Parathyroid adenoma (tissue), 2 donors: Measurements from ENCODE around the gene APOA1.

Source experiments
- H2AFZ ChIP-seq: fragments of 300-600 bp; sonication (generic); one replicate; pipeline ENCODE4 v1.7.0; 2017; ENCODE audit warnings: antibody characterized with exemption, mild to moderate bottlenecking
- H3K27ac ChIP-seq: fragments of 300-600 bp; sonication (generic); one replicate; pipeline ENCODE4 v1.7.0; 2017
- H3K27me3 ChIP-seq: fragments of 300-600 bp; sonication (generic); one replicate; pipeline ENCODE4 v1.7.0; 2017; ENCODE audit warnings: low read length; ENCODE audit not compliant: control insufficient read depth, insufficient read depth
- H3K36me3 ChIP-seq: fragments of 300-600 bp; sonication (generic); one replicate; pipeline ENCODE4 v1.7.0; 2017; ENCODE audit warnings: low read length; ENCODE audit not compliant: control insufficient read depth, insufficient read depth
- H3K4me1 ChIP-seq: fragments of 300-600 bp; sonication (generic); one replicate; pipeline ENCODE4 v1.7.0; 2017; ENCODE audit warnings: control low read depth
- H3K4me2 ChIP-seq: fragments of 300-600 bp; sonication (generic); one replicate; pipeline ENCODE4 v1.7.0; 2017; ENCODE audit warnings: low read length
- H3K4me3 ChIP-seq: fragments of 300-600 bp; sonication (generic); one replicate; pipeline ENCODE4 v1.7.0; 2017; ENCODE audit warnings: low read depth, low read length
- H3K79me2 ChIP-seq: fragments of 300-600 bp; sonication (generic); one replicate; pipeline ENCODE4 v1.7.0; 2017; ENCODE audit warnings: control low read depth
- H3K9ac ChIP-seq: fragments of 300-600 bp; sonication (generic); one replicate; pipeline ENCODE4 v1.7.0; 2017; ENCODE audit warnings: mild to moderate bottlenecking
- H3K9me3 ChIP-seq: fragments of 300-600 bp; sonication (generic); one replicate; pipeline ENCODE4 v1.7.0; 2017; ENCODE audit warnings: low read length; ENCODE audit not compliant: control insufficient read depth
- TF ChIP-seq, protein P1 (sequence below): fragments of 300-600 bp; sonication (generic); IDR thresholded peaks from one replicate; pipeline ENCODE4 v1.7.0; 2017; ENCODE audit warnings: antibody characterized with exemption, mild to moderate bottlenecking
- donor health status: primary hyperparathyroidism.

APOA1 gene

DNA sequence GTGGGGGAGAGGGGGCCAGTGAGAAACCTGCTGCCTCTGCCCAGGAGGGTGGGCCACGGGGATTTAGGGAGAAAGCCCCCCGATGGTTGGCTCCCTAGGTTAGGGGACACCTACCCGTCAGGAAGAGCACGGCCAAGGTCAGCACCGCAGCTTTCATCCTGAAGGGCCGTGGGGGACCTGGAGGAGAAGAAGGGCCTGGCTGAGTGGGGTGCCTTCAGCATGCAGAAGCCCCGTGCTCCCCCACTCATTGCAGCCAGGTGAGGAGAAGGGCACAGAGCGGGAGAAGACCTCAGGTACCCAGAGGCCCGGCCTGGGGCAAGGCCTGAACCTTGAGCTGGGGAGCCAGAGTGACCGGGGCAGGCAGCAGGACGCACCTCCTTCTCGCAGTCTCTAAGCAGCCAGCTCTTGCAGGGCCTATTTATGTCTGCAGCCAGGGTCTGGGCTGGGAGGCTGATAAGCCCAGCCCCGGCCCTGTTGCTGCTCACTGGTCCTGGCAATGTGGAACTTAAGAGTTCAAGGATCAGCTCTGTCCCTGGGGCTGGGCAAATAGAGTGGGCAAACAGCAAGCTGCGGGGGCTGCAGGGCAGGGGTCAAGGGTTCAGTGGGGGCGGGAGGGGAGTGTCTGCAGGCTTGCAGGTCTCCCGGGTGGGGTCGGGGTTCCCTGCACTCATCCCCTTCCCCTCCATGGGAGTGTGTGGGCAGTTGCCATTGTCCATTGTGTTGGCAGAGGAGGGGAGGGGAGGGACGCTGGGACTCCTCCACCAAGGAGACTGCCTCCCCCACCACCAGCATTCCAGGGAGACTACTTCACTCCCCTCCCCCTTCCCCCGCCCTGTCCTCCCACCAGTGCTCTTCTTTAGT lies at the start of gene APOA1:
Gene APOA1 (minus strand): TSS at position 392 of the 861 bp plus-strand sequence. CDS start 235 bp downstream, at position 157.
- Histone ChIP-seq H3K9me3 (no peaks in the 10 kb centered on the region), H3K4me1 (no peaks in the 10 kb centered on the region), H3K79me2 (no peaks in the 10 kb centered on the region), H3K4me3 (no peak within 1 kb of the TSS), H3K27me3 (no peaks in the 10 kb centered on the region), H3K9ac (no peak within 1 kb of the TSS), H3K4me2 (no peak within 1 kb of the TSS), H3K36me3 (no peaks in the 10 kb centered on the region), H2AFZ (no peak within 1 kb of the TSS), H3K27ac (no peak within 1 kb of the TSS)
- TF ChIP-seq, protein P1, sequence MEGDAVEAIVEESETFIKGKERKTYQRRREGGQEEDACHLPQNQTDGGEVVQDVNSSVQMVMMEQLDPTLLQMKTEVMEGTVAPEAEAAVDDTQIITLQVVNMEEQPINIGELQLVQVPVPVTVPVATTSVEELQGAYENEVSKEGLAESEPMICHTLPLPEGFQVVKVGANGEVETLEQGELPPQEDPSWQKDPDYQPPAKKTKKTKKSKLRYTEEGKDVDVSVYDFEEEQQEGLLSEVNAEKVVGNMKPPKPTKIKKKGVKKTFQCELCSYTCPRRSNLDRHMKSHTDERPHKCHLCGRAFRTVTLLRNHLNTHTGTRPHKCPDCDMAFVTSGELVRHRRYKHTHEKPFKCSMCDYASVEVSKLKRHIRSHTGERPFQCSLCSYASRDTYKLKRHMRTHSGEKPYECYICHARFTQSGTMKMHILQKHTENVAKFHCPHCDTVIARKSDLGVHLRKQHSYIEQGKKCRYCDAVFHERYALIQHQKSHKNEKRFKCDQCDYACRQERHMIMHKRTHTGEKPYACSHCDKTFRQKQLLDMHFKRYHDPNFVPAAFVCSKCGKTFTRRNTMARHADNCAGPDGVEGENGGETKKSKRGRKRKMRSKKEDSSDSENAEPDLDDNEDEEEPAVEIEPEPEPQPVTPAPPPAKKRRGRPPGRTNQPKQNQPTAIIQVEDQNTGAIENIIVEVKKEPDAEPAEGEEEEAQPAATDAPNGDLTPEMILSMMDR: no peak

DNA sequence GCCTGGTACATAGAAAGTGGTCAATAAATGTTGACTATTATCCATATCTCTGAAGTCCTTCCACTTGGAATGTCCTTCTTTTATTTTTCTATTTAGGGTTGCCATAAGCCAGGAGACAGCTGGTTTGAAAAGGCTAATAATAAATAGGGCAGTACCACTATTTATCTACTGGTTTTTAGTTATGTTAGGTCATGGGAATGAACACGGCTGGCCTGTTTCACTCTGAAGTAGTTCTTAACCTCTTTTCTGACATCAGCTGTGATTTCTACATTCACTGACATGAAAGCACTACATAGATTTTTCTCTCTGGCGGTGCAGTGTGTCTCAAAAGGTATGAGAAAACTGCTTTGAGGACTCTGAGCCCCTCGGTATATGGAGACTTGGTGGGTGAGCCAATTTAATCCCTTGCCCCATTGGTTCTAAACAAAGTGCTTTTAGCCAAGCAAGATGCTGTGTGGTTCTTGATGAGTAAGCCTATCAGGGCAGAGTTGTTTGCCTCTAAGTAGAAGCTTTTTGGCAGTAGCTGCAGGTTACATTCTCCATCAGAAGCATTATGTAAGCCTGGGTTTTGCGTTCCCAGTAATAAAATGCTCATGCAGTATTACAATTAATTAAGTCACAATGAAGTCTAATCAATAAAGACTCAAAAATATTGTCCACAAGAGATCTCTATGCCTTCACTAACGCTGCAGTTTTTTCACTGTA lies 48.7 kb upstream of the APOA1 start:
- no peaks in the 10 kb centered on the region for H3K36me3 ChIP-seq
- TF ChIP-seq, protein P1: no peak
- H3K9ac ChIP-seq: no peak overlapping the region
- no peak overlapping the region for H3K4me2 ChIP-seq
- H3K4me1 ChIP-seq: no peaks in the 10 kb centered on the region
- H3K27me3 ChIP-seq: no peaks in the 10 kb centered on the region
- H3K27ac ChIP-seq: no peak overlapping the region
- no peaks in the 10 kb centered on the region for H3K79me2 ChIP-seq
- no peaks in the 10 kb centered on the region for H3K9me3 ChIP-seq
- no peak overlapping the region for H3K4me3 ChIP-seq
- H2AFZ ChIP-seq: no peak overlapping the region

DNA sequence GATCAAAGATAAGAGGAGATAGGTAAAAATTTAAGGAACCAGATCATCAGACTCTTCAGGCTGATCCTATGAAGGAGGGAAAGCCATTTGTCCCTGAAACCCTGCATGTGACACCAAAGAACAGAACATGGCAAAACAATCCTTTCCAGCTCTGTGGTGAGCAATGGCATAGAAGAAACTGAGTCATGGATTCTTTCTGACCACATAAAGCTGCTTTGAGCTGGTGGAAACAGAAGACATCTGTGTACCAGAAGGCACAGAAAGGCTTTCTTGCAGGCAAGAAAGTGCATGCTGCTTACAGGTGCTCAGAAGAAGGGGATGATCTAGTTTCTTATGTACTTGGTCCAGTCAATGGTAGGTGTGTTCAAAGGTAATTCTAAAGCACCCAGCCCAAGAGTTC lies 45.0 kb upstream of the APOA1 start:
- Histone ChIP-seq H3K4me2 (no peak overlapping the region), H3K27ac (no peak overlapping the region), H3K27me3 (no peaks in the 10 kb centered on the region), H3K79me2 (no peaks in the 10 kb centered on the region), H3K9me3 (no peaks in the 10 kb centered on the region), H3K4me1 (no peaks in the 10 kb centered on the region), H3K4me3 (no peak overlapping the region), H3K9ac (no peak overlapping the region), H2AFZ (no peak overlapping the region), H3K36me3 (no peaks in the 10 kb centered on the region)
- TF ChIP-seq, protein P1: no peak

DNA sequence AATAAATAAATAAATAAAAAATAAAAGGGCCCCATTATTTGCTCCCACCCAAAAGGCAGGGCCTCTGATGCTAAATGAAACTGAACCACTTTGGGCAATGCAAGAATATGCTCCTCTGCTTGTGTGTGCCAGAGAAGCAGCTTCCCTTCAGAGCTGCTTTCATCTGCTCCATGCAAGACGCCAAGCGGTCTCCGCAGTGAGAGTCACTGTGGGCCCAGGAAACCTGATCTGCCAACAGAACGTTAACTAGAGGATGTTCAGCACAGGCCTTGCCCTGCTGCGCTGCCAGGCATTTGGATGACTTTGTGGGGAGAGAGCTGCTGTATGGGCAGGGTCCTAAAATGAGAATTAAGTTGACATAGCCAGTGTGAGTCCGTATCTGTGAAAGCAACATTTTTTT lies 43.7 kb upstream of the APOA1 start:
- no peak overlapping the region for H3K27ac ChIP-seq
- H3K4me3 ChIP-seq: no peak overlapping the region
- H3K4me1 ChIP-seq: peaks cover 6% of the 10 kb centered on the region
- no peak overlapping the region for H3K9ac ChIP-seq
- H2AFZ ChIP-seq: no peak overlapping the region
- H3K27me3 ChIP-seq: no peaks in the 10 kb centered on the region
- H3K9me3 ChIP-seq: no peaks in the 10 kb centered on the region
- H3K79me2 ChIP-seq: no peaks in the 10 kb centered on the region
- H3K4me2 ChIP-seq: no peak overlapping the region
- no peaks in the 10 kb centered on the region for H3K36me3 ChIP-seq
- TF ChIP-seq, protein P1: no peak
